ENCODE measurements around the gene NPS.

Gene NPS

DNA sequence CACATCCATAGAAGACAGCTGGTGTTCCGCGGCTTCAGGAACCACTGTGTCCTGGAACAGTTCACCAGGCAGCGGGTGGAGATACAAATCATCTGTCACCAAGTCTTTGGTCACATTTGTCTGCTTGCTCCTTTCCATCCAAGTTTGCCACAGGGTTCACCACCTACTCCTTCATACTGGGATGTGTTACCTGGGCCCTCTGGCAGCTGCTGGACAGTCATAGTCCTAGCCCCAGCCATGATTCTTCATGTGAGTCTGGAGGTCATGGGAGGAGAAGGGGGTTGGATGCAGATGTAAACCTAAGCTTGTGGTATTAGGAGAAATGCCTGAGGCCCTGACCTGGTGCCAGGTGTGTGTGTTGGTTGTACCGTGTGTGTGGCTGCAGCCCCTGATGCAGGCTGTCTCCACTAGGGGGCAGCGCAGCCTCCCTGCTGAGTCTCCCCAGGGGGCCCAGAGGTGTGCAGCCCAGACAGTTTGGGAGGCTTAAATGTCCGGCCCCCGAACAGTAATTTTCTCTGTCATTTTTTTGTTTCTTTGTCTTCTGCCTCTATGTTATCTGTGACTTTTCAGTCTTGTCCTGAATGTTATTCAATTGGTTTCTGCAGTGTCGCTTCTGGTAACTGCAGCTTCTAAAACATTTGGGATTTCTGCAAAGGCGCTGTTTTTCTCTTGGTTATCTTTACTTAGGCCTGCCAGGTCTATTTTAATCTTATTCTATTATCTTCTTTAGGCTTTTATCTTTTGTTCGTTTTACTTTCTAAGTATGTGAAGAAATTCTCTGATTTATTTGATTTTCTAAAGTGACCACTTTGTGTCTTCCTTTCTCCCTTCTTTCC is 14.8 kb downstream of the NPS start:
- DNase-seq, result peak; percentile 28

DNA sequence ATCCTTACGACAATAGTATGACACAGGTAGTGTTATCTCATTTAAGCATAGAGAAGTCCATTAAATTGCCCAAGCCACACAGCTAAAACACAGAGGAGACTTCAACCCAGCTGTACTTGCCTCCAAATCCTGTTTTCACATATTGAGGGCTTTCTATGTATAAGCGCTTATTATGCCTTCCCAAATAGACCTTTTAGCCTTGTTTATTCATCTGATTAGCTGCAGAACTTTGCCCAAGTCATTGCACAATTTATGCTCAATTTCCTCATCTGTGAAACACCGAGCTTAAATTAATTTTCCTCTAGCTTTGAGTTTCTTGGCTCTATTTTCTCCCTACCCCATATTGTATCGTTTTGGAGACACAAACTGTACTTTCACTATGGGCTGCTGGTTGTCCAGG is 15.5 kb downstream of the NPS start:
- no peak for DNase-seq

DNA sequence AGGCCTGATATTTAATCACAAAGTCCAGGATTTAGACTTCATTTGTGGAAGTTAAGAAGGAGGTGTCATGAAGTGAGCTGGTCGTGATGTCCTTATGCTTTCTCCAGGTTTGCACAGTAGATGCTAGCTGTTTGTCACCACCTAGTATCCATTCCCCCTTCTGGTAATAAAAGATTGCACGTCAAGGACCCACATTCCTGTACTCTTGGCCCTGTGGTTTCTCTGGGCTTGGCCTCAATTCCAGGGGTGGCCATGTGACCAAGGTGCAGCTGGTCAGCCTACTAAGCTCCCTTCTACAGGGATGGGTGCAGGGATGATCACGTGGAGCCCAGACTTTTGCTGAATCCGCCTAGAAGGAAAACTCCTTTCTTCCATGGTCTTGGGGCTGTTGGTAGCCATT is 16.5 kb downstream of the NPS start:
- DNase-seq, result no peak

DNA sequence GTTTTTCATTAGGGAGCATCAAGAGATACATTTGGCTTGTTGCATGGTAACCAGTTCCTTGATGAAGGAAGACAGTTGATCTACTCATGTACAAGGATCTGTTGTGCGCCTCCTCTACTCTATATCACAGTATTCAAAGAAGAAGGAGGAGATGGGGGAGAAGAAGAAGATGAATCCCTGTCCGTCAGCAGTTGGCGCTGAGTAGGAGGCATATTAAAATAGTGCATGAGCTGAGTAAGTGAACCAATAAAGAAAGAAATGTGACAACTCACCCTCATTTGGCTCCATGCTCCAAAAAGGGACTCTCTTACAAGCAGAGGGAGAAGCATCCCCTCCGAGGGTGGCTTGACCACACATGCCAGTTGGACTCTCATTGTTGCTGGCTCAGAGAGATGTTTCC is 20.1 kb downstream of the NPS start:
- no peak for DNase-seq

DNA sequence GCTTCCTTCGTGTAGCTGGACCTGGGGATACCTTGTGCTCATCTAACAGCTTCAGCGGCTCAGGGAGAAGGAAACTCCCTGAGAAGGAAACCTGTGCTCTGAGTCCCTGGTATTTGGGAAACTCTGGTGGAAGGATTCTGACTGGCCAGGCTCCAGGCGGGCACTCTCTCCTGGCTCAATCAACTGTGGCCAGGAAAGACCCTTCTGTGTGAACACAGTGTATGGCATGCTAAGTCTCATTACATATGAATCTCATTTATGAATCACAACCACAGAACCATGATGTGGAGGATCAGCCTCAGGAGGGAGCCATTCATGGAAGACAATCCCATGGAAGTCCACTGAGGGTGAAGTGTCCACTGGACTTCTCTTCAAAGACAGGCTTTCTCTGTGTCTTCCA is 20.9 kb downstream of the NPS start:
- DNase-seq, result no peak

DNA sequence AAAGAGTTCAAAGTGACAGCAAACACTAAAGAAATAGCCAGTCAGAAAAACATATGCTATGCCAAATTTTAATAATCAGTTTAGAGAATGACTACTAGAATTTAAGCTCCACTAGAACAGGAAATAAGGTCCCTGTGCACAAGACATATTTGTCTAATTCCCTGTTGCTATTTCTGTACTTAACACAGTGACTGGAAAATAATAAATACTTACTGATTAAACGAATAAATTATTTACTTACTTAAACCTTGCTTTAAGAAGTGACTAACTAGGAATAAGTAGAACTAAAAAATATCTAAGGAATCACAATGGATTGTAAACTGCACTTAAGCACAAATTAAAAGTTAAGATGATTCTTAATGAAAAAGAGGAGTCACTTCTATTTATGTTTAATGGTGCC is 22.3 kb downstream of the NPS start:
- DNase-seq, result no peak

DNA sequence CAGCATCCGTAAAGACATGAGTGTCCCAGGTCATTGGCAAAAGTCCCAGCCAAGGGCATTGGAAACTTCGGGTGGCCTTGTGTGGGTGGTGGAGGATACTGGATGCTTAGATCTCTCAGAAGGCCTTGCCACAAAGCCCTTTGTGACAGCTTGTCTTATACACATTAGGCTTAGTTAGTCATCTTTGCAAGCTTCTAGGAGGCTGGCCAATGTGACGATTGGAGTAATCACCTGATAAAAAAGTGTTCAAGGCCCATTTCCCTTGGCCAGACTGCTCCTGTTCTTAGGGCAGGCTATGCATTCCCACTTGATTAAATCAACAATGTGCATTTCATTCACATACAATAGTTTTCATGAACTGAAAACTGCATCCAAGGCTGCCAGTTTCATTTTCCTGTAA is 26.9 kb downstream of the NPS start:
- no peak for DNase-seq

DNA sequence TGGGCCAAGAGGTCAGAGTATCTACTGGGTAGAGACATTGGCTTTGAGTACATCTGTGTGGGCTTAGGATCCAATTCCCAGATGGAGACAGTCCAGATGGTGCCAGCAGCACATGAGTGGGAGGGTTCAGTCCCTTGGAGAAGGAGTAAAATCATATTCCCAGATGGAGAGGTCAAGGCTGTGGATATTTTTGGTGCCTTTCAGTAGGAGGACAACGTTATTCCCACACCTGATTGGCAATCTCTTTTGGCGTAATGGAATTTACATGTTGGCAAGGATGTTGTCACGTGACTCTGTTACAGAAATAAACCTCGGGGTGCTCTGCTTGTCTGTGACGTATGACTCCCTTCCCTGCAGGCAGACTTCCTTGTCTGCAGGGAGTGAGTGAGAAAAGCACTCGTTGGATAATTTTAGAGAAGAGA is 27.6 kb downstream of the NPS start:
- DNase-seq, result no peak

DNA sequence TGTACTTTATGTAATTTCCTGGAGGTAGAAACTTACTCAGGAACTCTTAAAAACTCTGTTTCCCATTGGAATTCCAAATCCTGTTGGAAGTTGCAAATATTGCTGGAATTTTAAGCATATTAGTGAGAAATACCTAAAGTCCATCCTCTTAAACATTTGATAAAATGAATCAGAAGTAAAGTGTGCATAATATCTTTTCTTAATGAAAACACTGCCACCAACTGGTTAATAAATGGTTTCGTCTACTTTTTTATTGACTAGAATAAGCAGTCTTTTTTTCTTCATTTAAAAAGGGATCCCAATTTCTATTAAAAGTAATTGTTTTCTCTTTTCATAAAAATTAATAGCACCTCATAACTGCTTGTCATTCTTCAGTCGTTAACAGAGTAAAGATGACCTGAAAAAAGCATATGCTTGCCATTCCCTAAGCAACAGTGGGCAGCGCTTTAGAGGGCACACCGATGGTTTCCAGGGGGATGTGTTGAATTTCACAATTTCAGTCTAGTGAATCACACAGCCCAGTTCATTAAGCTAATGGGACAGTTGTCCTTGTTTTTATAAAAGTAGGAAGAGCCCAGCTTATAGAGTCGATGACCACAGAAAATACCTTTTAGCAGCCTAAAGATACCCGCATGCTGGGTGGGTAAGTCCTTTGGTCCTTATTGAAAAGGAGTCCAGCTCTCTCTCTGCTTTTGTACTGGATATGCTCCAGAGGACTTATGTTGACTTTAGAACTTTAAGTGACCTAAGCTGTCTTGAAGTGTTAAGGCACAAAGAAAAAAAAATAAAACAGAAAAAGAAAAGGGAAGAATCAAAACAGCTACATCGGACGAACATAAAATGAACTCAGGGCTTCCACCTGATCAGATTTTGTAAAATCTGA is 28.5 kb downstream of the NPS start:
- no peak for DNase-seq

DNA sequence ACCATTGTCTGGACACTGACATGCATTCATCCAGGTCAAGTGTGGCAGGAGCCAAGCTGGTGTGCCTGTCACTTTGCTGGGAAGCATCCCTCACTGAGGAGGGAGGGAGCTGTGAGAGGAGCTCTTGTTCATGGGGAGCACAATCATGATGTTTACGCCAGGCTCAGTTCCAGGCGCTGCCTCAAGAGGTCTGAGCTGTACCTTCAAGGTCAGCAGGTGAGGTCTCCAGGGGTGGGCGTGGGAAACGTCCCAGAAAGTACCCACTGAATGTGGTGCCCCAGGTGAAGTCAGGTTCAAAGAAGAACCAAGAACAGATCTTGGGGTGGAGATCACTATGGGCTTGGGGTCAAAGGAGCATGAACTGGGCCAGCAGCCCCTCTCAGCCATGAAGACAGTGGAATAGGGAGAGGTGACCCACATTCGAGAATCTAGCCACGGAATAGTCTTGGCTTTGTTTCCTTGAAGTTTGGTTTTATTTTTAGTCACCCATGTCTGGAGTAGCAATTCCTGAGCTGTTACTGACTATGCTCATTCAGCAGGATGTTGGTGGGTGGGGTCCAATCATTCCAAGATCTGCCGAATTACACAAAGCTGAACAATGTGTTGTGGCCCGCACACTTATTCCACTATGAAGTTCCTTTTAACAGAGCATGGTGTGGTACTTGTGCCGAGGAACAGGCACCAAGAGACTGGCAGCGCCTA is 29.3 kb downstream of the NPS start:
- no peak for DNase-seq

DNA sequence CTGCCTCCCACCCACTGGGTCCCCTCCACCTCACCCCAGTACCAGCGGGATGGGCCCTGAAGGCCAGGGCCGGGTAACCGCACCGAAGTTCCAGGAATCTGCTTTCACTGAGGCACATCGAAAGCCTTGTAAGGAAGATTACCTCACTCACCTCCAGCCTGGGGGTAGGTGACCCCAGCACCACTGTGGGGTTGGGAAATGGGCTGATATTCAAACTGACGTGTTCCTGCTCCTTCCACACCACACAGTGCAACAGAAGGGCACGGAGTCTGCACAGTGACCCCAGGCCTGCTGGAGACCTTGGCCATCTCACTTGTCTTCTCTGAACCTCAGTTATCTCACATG is 29.8 kb downstream of the NPS start:
- no peak for DNase-seq

DNA sequence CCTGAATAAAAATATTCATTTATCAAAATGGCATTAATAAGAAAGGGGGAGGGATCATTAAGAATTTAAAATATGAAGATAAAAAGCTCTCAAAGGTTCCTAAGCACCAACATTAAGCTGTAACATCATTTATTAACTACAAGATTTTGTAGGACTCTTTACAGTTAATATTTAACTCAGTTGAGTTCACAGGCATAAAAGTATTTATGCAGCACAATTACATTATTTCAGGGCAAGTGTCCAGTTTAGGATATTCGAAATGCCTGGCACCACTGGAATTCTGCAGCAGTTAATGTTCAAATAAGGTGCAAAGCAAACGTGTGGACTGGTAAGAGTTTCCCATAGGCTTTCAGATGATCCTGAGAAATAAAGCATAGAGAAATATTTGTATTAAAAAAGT is 30.5 kb downstream of the NPS start:
- no peak for DNase-seq

DNA sequence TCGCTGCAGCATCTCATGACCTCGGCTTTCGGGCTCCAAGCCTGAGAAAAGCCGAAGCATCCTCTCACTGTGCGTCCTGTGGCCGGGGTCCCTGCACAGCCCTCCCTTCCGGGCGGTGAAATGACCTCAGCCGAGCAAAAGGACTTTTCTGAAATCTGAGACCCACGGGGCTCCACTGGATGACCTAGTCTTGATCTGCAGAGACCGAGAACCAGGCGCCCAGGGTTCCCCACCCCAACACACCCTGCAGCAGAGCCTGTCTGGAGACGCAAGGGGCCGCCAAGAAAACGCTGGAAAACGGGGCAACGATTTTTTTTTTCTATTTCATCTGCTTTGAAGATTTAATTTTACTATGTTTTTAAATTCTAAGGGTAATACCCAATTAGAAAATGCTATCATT is 31.7 kb downstream of the NPS start:
- DNase-seq, result no peak

DNA sequence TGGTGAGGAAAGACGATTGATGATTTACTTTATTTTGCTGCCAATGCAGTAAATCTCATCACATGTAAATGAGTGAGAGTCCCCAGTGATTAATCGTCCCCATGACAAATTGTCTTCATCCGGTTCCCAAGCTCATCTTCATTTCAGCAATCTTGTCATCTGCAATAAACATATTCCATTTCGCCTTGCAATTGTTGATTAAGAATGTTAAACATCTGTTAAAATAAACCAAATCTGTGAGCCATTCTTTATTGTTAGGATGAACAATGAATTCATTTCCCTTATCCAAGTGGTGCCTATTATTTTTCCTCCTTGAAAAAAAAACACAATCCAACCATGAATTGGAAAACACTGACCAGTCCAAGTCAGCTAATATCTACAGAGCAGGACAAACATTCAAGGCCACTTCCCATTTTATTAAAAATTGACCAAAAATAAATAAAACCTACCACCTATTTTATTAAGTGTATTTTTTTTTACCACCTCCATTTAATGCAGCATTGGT is 36.5 kb downstream of the NPS start:
- no peak for DNase-seq

DNA sequence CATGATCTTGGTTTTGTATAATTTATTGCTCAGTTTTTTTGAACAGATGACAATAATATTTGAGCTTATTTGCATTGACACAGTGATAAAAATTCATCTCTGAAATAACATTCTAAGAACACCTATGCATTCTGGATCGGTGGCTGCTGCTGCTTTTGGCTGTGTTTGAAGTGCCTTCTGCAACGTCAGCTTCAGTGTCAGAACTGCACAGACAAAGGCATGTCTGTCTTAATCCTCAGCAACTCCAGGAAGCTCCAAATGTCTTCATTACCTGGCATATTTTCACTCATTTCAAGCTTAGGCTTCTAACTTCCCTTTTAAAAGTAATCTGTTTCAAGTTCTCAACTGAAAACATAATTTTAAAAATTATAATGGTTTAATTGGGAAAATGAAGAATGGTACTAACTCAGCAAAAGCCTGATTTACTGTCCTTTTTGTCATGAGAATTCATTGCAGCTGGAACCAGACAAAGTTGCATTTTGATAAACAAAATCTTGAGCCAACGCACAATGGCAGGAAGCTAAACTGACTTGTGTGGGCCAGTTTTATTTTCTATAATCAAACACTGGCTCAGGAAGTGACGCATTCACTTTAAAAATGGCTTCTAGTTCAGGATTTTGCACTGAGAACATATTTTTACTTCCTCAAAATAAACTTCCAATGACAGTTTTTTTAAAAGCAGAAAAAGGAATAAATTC is 38.7 kb downstream of the NPS start:
- no peak for DNase-seq

DNA sequence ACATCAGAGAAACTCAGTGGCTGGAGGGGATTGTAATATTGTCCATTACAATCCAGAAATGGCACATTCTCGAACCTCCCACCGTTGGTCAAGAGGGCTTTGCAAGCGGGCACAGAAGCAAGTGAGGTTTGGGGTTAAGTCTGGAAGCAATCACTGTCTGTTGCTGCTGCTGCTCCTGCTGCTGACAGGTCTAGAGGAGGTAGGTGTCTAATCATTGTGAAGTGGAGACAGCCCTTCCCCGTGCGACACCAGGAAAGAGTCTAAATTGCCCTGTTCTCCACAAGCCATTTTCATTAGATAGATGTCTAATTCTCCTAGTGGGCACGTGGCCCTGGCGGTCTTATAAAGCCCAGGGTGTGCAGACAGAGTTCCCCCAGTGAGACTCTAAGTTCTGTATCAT is 43.5 kb downstream of the NPS start:
- no peak for DNase-seq

DNA sequence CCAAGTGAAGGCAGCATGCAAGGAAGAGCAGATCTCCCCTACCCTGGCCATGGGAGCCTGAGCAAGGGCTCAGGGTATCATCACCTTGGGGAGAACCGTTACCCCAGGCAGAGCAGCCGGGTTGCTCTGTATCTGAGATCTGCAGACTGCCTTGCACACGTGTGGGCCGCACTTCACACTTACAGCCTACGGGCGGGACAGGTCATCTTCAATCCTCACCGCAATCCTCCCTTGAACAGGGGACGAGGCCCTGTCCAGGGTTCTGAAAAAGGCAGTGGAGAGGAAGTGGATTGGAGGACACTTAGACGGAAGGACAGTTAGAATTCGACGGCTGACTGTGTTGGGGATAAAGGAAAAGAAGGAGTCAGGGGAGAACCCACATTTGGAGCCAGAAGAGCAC is 51.4 kb downstream of the NPS start:
- DNase-seq, result no peak
